Transverse colon (tissue), 4 donors: ENCODE data around the gene STXBP2. TPM values are rescaled to one million over a fixed set of nuclear protein-coding genes. Genes with fewer than 3 reads are reported as not detected.

ENCODE experiments used
- DNase-seq: peaks from one replicate; pipeline ENCODE4 v3.0.0-alpha.2; 2019
- H3K27ac ChIP-seq, 4 donors: fragments of 200-600 bp; sonication (generic); 2 replicates each; pipeline ENCODE4 v1.5.1; 2016 to 2018; ENCODE audit warnings: inconsistent platforms in 4 of 4
- H3K27me3 ChIP-seq: fragments of 200-600 bp; sonication (generic); 2 replicates; pipeline ENCODE4 v1.5.1; 2017; ENCODE audit warnings: inconsistent platforms
- H3K36me3 ChIP-seq, 4 donors: fragments of 200-600 bp; sonication (generic); 2 replicates each; pipeline ENCODE4 v1.5.1; 2017 to 2019; ENCODE audit warnings: inconsistent platforms in 4 of 4
- H3K4me1 ChIP-seq, 4 donors: fragments of 200-600 bp; sonication (generic); 2 replicates each; pipeline ENCODE4 v1.5.1; 2017 to 2020; ENCODE audit warnings: inconsistent platforms in 4 of 4
- H3K4me3 ChIP-seq, 4 donors: fragments of 200-600 bp; sonication (generic); 1 replicate in 1 of 4; 2 replicates in 3 of 4; pipeline versions ENCODE4 v1.5.1 to v1.6.1; 2017 to 2019; ENCODE audit warnings: inconsistent platforms in 4 of 4
- H3K9me3 ChIP-seq, 2 donors: fragments of 200-600 bp; sonication (generic); 2 replicates each; pipeline ENCODE4 v1.5.1; 2017 to 2019; ENCODE audit warnings: inconsistent platforms in 2 of 2
- EP300 ChIP-seq: sonication (generic); formaldehyde crosslinking; IDR thresholded peaks from one replicate; pipeline ENCODE4 v1.6.1; 2017; ENCODE audit warnings: antibody characterized with exemption, low read depth
- POLR2A ChIP-seq: fragments of 450-650 bp; IDR thresholded peaks from one replicate; pipeline ENCODE4 v1.6.1; 2016; ENCODE audit warnings: antibody characterized with exemption, mild to moderate bottlenecking, moderate library complexity
- POLR2AphosphoS5 ChIP-seq, 3 donors: sonication (generic); formaldehyde crosslinking; IDR thresholded peaks; one replicate each; pipeline ENCODE4 v1.6.1; 2016; ENCODE audit warnings: antibody characterized with exemption in 3 of 3
- WGBS, 2 donors: methylation state at CpG; one replicate each; pipeline ENCODE4 v1.1.5; 2018; ENCODE audit warnings: low coverage in 1 of 2; 5-methylcytosine and 5-hydroxymethylcytosine counted together
- in situ Hi-C, 4 donors: fragments of 200-750 bp; cut with MboI; loops; one replicate each; pipeline versions ENCODE4 v1.15.0 to v1.15.1; 2017; ENCODE audit warnings: low sequenced_read_pairs in 3 of 4, low pct_ligation_motif_present in 1 of 4, low pct_unique_long_range_greater_than_20kb in 1 of 4
- intact Hi-C: fragments of 100-400 bp; cut with DNase I; formaldehyde crosslinking; loops from one replicate; pipeline ENCODE4 v1.15.1; 2023; ENCODE audit warnings: low total_unique reads
- total RNA-seq, 4 donors: library from RNA; depleted of rRNA; stranded (reverse); fragments of >200 nt; gene quantifications; one replicate each; pipeline ENCODE4 v1.1.0, GENCODE V29; 2016
- TF ChIP-seq, protein P1 (sequence below), 5 experiments: fragments of 200-600 bp in 3 of 5; fragments of 450-650 bp in 2 of 5; sonication (generic) in 3 of 5; IDR thresholded peaks; 1 replicate in 2 of 5; 2 replicates in 3 of 5; pipeline ENCODE4 v1.5.1; 2016 to 2017; ENCODE audit warnings: antibody characterized with exemption in 5 of 5, inconsistent platforms in 3 of 5, mild to moderate bottlenecking in 2 of 5, moderate library complexity in 1 of 5

Gene STXBP2
- total RNA-seq, 4 donors from 2014 or later = 132 to 303 (median 205) TPM

DNA sequence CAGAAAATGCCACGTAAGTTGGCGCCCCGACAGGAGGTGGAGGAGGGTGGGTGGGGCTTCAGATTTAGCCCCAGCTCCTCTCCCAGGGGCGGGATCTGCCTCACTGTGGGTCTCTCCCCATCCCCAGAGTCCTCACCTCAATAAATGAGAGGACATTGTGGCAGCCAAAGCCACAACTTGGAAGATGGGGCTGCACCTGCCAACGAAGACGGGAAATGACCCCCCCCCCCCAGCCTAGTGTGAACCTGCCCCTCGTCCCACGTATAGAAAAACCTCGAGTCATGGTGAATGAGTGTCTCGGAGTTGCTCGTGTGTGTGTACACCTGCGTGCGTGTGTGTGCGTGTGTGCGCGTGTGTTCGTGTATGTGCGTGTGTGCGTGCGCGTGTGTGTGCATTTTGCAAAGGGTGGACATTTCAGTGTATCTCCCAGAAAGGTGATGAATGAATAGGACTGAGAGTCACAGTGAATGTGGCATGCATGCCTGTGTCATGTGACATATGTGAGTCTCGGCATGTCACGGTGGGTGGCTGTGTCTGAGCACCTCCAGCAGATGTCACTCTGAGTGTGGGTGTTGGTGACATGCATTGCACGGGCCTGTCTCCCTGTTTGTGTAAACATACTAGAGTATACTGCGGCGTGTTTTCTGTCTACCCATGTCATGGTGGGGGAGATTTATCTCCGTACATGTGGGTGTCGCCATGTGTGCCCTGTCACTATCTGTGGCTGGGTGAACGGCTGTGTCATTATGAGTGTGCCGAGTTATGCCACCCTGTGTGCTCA lies 42.3 kb downstream of the STXBP2 start:
- Histone ChIP-seq H3K27me3 (peaks cover 32% of the 10 kb centered on the region), H3K4me1 (peaks cover 0 to 14% (median 10%) of the 10 kb centered on the region in 4 donors), H3K36me3 (no peaks in the 10 kb centered on the region), H3K9me3 (no peaks in the 10 kb centered on the region), H3K27ac (no peak overlapping the region), H3K4me3 (no peak overlapping the region)
- peak; percentile 43 for DNase-seq
- TF ChIP-seq POLR2AphosphoS5 (IDR thresholded peaks at IDR 0.05) = no peak
- no peak for TF ChIP-seq EP300
- TF ChIP-seq, protein P1, sequence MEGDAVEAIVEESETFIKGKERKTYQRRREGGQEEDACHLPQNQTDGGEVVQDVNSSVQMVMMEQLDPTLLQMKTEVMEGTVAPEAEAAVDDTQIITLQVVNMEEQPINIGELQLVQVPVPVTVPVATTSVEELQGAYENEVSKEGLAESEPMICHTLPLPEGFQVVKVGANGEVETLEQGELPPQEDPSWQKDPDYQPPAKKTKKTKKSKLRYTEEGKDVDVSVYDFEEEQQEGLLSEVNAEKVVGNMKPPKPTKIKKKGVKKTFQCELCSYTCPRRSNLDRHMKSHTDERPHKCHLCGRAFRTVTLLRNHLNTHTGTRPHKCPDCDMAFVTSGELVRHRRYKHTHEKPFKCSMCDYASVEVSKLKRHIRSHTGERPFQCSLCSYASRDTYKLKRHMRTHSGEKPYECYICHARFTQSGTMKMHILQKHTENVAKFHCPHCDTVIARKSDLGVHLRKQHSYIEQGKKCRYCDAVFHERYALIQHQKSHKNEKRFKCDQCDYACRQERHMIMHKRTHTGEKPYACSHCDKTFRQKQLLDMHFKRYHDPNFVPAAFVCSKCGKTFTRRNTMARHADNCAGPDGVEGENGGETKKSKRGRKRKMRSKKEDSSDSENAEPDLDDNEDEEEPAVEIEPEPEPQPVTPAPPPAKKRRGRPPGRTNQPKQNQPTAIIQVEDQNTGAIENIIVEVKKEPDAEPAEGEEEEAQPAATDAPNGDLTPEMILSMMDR (IDR thresholded peaks at IDR 0.05) = no peak
- TF ChIP-seq POLR2A = no peak
- in situ Hi-C loops (no loop called here), intact Hi-C loops (loop anchor here (1.0 kb wide), 1 partner anchor 28 kb away; no protein-coding TSS in a partner anchor)
- WGBS, 2 donors = 33% methylated on average over 30 of the region's 30 CpGs; no CpG with 5 or more reads in 1 of the 2 donors

DNA sequence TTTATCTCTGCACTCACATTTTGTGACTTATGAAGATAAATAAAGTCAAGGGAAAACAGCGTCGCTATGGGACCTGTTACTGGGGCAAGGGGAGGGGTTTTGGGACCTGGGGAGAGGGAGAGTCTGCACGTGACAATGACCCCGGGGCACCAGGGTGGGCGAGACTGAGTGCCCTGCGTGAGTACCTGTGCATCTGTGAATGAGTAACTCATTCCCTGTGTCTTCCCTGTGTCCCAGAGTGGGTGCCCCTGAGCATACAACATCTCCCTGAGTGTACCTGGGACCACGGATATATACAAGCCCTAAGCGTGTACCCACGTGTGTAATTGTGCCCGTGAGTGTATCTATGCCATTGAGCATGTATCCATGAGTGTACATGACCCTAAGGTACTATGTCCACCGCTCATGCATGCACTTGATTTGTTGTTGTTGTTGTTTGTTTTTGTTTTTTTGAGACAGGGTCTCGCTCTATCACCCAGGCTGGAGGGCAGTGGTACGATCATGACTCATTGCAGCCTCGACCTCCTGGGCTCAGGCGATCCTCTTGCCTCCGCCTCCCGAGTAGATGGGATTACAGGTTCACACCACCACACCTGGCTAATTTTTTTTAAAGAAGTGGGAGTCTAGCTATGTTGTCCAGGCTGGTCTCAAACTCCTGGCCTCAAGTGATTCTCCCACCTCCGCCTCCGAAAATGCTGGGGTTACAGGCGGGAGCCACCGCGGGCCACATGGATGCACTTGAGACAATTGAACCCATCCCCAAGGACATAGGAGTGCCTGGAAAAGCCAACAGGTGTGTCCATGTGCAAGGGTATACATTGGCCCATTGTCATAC lies 43.1 kb downstream of the STXBP2 start:
- H3K27me3 ChIP-seq = peaks cover 32% of the 10 kb centered on the region
- peak overlapping the region in 2 of 4 donors; percentile 89 to 90 for H3K27ac ChIP-seq
- H3K4me1 ChIP-seq = peaks cover 0 to 14% (median 9%) of the 10 kb centered on the region in 4 donors
- no peak for DNase-seq
- peak overlapping the region in 2 of 4 donors; percentile 93 to 94 for H3K4me3 ChIP-seq
- in situ Hi-C loops (loop anchor here in 1 of 4 donors (10.0 kb wide), 1 partner anchor 115 kb away; no protein-coding TSS in a partner anchor), intact Hi-C loops (loop anchor here (1.0 to 10.0 kb wide), 2 partner anchors 29 to 585 kb away; no protein-coding TSS in a partner anchor)
- no peaks in the 10 kb centered on the region for H3K36me3 ChIP-seq
- WGBS, 2 donors = 35 to 85% methylated on average over 4 to 22 of the region's 22 CpGs
- no peaks in the 10 kb centered on the region for H3K9me3 ChIP-seq
- TF ChIP-seq POLR2A (no peak), POLR2AphosphoS5 (IDR thresholded peaks at IDR 0.05) (no peak)
- TF ChIP-seq, protein P1 (IDR thresholded peaks at IDR 0.05) = peak in 1 of 5 experiments; percentile 51

DNA sequence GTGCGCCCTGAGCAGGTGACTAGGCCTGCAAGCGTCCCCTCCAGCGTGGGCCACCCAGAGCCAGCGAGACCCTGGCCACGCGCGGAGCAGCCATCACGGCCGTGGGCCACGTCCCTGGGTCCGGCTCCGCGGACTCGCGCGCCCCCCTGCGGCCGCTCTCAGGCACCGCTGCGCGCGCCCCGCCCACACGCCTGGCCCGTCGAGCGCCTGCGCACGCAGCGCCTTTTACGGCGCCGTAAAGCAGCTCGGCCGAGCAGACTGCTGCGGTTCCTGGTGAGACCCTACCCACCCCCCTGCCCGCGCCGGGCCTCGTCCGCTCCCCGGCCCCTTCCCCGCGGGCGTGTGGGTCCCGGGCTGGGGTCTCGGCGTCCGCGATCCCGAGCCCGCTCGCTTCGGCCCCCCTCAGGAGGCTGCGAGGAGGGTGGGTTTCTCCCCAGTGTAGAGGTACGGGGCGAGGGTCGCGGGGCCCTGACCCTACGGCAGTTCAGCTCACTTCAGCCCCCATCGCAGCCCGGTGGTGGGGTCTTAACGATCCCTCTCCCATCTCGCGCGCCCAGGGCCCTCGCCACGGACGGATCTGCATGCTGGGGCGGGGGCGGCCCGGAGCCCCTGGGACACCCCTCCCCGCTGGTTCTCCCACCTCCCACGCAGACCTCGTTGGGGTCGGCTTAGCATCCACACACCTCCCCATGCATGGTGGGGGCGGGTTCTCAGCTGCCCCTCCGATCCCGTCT lies 43.9 kb downstream of the STXBP2 start, which contains the start of gene TRAPPC5:
TRAPPC5 (plus strand) TSS at position 228 of the 734 bp plus-strand sequence. CDS start 1,421 bp downstream, outside the sequence.
- Histone ChIP-seq H3K36me3 (no peaks in the 10 kb centered on the region), H3K4me3 (peak within 1 kb of the TSS; percentile 76 to 98 (median 94)), H3K4me1 (peaks cover 0 to 14% (median 9%) of the 10 kb centered on the region in 4 donors), H3K27ac (peak within 1 kb of the TSS; percentile 84 to 90 (median 89)), H3K9me3 (no peaks in the 10 kb centered on the region), H3K27me3 (peaks cover 24% of the 10 kb centered on the region)
- TF ChIP-seq, protein P1 (IDR thresholded peaks at IDR 0.05) = peak in 4 of 5 experiments; percentile 83 to 98 (median 90)
- TF ChIP-seq EP300 = no peak
- peak; percentile 27 to 66 (median 49) for TF ChIP-seq POLR2AphosphoS5 (IDR thresholded peaks at IDR 0.05)
- peak; percentile 32 for TF ChIP-seq POLR2A
- in situ Hi-C loops (loop anchor here in 1 of 4 donors (10.0 kb wide), 1 partner anchor 116 kb away; no protein-coding TSS in a partner anchor), intact Hi-C loops (loop anchor here (10.0 kb wide), 1 partner anchor 586 kb away; no protein-coding TSS in a partner anchor)
- DNase-seq = peak; percentile 89
- 1% methylated on average over 24 of the region's 79 CpGs; no CpG with 5 or more reads in 1 of the 2 donors for WGBS, 2 donors
